Glomerular endothelial cell (primary cell): ENCODE data around the gene GRHL3. TPM values are rescaled to one million over a fixed set of nuclear protein-coding genes. Genes with fewer than 3 reads are reported as not detected.

Source experiments
- DNase-seq: peaks from one replicate; pipeline ENCODE4 v3.0.0-alpha.2; 2011; ENCODE audit warnings: low read depth, low spot score; ENCODE audit errors: extremely low read depth
- total RNA-seq: library from RNA; depleted of rRNA; stranded (reverse); fragments of >200 nt; gene quantifications from 2 replicates; pipeline ENCODE4 v1.2.3, GENCODE V29; 2015

GRHL3 gene
- total RNA-seq, 1 donor from 2014 or later = not detected

DNA sequence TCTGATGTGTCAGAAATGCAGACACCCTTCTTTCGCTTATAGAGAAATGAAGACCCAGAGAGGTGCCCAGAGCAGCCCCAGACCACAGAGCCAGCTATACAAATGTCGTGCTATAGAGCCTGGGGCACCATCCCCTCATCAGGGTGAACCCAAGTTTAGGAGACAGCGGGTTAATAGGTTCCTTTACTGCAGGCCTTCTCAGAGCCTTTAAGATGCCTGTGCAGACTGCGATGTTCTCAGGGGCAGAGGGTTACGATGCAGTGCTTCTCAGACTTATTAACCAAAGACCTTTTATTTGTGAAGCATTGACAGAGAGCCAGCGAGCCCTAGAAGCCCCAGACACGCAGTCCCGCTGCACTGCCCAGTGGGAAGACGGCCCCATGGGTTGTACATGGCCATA is 47.5 kb downstream of the GRHL3 start:
- no peak for DNase-seq

DNA sequence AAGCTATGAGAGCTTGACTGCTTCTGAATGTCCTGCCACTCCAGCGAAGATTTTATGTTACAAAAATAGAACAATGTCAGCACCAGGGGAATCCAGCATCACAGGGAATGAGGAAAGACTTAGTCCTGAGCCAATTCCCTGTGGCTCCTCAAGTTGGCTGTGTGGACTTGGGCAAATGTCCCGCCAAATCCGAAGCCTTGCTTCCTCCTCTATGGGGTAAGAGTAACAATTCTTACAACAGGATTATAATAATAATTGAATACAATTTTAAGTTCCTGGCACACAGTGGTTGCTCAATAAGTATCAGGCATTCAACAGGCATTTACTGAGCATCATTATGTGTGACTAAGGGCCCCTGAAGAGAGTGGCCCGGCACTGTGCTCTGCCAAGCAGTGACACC is 50.0 kb downstream of the GRHL3 start:
- DNase-seq = no peak

DNA sequence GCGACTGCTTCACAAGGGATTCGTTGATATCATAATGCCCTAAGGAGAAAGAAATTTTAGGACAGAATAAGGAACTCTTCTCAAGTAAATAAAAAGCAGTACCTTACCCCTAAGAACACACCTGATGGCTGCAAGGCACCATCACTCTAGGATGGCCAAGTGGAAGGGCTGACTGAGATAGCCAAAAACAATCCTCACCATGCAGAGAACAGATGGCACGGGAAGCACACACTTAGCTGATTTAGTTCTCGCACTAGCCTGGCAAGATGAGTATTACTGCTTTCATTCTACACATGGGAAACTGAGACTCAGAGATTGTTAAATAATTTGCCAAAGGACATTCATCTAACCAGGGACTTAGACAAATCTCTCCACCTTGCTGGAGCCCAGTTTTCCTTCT is 50.6 kb downstream of the GRHL3 start:
- no peak for DNase-seq

DNA sequence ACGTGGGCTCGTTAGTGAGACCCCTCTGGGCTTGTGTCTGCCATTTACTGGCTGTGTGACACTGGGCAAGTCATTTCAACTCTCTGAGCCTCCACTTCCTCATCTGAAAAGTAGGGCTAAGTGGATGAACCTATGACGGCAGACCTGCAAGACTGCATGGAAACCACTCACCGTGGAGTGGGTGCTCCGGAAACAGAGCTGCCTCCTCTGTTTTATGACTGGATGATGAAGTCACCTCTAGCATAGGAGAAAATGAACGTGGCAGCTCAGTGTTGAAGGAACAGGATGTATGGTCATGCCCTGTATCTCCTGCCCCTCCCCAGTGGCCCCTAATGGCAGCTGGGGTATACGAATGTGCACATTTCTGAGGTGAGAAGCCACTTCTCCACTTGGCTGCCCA is 53.9 kb downstream of the GRHL3 start:
- no peak for DNase-seq

DNA sequence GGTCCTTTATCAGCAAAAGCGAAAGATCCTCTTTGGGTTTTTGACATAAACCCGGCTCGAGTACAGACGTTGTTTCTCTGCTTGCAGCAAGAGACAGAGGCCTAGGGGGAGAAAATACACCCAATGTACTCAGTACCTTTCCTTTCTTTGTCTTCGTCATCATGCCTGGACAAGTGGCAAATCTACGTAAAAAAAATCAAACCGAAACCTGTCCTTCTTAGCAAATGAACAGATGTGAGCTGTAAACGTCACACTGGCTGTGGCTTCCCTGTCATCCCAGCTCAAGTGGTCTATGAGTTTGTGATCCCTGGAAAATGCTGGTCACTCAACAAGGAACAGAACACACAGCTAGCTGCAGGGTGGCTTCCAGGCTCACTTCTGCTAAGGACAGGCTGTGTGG is 54.6 kb downstream of the GRHL3 start:
- DNase-seq = no peak

DNA sequence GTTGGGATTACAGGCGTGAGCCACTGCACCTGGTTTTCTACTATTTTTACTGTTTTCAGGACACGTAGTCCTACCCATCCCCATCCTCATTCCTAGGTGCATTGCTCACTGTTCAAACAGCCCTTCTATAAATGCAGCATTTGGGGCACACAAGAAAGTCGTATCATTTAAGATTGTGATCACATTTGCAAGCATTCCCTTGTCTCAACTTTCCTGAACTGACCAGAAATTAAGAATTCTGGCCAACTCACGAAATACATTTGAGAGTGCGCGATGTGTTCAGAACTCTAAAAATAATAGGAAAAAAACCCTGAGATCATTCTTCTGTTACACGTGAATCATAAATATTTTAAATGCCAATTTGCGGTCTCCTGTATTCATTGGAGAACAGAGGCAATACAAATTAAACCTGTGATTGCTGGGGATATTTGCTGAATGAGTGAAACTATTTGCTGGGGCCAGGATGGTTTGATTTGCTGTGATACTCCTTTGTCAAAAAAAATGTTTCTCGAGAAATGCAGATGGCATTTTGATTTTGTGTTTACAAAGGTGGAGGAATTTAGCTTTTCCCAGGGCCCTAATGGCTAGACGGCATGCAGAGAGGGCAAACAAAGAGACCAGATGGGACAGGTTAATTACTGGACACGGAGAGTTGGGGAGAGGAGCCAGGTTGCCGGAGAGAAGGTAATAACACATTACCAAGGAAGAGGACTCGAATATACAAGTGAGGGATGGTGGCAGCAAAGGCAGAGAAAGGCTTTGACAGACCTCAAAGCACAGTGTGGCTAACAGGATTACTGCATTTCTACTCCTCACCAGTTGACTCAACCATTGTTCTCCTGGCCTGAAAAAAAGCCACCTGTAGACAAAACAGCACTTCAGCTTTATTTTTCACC is 56.0 kb downstream of the GRHL3 start:
- DNase-seq = no peak

DNA sequence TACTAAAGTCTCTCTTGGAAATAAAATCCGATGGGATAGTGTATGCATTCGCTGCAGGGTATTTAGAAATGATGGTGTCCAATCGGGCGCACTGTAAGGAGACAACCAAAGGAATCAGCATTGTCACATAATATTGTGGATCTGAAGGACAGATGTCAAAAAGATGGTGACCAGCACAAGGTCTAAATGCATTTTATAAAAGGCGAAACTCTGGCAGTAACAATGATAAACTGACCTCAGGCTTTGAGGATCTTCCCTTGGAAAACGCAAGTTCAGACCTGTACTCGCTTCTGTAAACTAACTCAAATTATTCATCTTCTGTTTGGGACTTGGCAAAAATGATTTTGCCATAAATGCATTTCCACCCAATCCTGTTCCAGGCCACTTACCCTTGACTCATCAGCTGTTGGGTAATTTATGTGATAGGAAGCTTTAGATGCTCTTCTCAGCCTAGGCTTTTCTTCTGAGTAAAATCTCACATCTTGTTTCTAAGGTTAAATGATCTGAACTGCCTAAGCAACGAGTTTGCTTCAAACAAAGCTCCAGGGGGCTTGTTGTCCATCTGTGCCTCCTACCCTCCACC is 60.7 kb downstream of the GRHL3 start:
- no peak for DNase-seq

DNA sequence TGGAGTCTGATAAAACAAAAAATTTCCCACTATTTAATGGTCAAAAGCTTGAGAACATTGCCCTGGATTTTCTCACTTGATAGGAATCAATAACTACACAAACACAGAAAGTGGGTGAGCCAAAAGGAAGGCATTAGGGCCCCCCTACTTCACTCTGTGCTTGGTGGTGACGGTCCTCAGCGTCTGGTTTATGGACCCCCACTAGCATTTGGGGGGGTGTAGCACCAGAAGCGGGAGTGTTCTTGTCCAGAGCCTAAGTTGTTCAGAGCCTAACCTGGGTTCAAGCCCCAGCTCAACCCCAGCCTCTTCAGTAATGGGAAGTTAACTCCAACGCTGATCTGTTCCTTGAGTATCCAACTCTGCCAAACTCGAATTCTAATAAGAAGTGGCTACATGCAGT is 61.4 kb downstream of the GRHL3 start:
- no peak for DNase-seq

DNA sequence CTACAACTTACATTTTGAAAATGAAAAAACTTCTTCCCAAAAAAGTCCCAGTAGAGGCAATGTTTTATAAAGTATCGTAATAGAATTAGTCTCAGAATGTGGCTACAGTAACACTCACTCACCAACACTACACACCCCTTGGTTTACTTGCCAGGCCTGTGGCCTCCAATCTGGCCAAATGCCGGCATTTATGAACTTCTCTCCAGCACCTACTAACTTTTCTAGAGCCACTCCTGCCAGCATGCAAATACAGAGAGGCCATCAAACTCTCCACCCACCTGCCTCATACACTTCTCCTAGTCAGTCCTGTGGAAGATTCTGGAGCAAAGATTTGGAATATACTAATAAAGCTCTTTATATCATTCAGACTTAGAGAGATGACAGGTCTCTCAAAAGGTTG is 62.1 kb downstream of the GRHL3 start:
- DNase-seq = no peak

DNA sequence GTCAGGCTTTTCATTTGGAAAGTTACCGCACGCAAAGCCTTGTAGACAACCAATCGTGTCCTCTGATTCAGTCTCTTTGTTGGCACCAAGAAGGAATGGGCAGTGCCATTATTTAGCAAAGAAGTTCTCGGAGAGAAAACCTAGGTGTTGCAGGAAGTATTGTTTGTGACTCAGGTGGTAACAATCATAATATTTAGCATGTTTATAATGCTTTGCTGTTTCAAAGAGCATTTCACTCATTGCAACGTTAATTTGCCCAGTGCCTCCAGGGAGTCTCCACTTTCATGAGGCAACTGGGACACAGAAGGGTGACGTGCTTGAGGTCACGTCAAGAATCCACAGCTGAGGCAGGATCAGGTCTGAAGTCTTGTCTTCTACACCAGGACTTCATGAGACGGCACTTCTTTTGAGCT is 63.0 kb downstream of the GRHL3 start:
- DNase-seq = no peak

DNA sequence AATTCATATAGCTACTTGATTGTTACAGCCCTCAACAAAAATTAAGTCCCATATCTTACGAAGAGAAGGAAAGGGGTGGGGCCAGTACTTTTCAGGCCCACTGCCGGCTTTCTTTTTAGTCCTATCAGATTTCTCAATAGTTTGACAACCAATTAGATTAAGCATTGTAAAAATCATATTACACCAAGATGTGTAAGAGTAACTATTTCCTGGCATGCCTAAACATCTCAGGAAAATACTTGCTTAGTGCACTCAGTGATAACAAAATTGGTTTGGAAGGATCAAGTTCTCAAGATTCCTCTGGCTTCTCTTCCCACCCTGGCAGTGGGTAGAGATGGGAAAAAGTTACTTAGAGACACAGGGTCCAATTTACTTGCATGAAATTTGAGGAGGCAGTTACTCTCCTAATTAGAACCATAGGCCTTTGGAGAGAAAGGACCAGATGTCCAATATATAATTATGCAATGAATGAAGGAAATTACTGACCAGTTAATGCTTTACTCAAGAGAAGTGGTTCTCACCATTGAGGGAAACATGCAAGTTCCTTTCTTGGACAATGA is 64.3 kb downstream of the GRHL3 start:
- DNase-seq = no peak

DNA sequence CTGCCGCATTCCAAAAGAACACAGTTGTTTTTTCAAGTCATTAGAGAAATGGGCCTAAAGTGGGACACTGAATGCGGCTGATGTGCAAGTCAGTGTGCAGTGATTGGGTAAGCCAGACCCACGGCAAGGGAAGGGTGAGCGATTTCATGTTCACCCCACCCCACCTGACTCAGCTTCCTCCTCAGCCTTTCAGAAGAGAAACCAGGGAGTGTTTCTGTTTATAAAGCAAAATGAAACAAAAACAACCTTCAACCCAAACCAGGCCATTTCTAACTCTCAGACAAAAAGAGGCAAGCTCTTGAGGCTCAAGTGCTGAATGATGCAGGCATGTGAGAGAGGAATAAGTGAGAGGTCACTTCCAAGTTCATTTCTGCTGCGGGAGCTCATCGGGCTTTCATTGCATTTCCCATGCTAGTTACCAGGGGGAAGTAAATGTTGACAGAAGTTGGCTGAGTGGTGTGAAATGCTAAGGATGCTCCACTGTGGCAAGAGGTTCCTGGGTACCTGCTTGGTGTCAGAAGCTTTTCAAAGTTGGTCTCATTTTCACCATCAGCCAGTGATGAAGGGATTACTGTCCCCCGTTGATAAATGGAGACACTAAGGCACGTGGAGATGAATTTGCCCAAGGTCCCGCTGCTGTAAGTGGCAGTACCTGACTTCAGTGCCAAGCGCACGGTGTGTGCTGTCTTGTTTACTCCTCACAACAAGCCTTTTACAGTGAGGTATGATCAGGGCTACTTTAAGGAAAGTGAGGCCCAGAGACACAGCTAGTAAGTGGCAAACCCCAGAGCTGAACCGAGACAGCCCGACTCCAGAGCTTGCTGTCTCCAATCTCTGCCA is 65.3 kb downstream of the GRHL3 start:
- DNase-seq = no peak

DNA sequence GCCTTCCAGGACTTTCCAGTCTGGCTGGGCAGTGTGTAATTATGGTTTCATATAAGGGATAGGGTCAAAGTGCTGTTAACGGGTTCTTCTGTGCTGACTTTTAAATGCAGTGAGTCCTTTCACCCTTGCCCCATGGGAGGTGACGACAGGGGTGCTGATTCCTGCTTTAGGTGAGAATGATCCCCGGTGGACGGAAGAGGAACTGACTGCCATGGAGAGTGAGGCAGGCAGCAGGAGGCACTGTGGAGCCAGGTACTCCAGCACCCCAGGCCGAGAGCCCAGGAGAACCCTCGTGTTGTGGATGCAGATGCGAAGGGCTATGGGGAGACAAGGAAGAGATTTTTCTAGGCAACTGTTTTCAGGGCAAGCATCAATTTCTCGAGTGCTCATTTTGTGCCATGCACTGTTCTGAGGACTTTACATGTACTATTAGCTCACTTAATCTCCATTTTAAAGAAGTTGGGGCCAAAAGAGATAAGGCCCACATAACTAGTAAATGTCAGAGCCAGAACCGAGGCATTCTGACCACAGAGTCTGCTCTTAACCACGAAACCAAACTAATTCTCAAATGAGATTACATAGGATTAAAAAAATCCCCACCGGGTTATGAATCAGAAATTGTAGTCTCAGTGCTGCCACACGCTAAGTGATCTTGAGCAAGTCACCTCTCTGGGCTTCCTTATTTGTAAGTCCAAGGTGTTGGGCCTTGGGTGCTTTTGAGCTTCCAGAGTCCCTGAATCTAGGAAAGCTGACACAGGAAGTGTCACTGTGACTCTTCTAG is 66.2 kb downstream of the GRHL3 start:
- no peak for DNase-seq

DNA sequence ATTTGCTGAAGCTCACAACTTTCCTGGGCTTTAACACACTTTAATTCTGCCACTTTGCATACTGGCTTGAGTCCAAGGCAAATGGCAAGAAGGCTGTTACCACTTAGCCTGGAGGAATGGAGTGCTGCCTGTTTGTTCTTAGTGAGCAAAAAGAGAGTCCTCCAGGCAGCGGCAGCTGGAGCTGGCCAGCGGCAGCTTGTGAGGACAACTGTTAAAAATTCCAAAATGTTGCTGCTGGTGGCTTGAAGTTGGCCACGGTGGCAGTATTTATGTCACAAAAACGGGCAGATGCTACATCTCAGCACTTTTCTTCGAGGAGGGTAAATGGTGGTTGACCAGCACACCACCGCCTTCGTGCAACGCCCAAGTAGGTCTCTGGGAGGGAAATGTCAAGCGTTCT is 67.1 kb downstream of the GRHL3 start:
- DNase-seq = no peak

DNA sequence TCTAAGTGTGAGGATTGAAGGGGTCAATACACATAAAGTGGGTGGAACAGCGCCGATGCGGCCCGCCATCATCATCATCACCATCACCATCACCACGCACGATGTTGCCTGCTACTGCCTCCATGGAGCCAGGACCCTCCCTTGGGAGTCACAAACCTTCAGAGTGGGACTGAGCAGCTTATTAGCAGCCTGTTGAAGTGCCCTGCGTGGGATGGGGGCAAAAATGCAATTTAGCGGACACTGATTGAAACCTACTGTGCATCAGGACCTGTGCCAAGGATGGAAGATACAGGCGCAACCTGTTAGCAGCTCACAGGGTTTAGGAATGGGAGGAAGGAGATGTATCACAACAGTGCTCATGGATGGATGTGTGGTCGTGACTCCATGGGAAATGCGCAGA is 67.8 kb downstream of the GRHL3 start:
- DNase-seq = no peak

DNA sequence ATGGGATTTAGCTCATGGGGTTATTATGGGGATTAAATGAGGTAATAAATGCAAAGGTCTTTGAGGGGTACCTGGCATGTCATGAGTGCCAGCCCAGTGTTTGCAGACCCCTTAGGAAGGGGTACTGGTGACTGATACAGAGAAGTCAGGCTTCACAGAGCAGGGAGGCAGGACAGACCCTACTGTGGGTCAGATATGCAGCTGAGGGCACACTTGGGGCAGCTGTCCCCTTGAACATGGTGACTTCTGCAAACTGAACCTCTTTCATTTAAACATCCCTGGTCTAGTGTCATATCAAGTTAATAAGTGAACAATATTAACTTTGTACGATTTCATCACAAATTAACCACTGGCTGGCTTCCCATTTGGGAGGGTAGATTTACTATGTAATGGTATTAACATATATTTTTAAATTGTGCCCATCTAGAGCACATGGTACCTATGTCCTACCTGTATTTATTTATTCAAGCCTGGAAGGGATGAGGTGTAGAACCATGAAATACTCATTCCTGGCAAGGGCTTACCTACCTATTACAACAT is 68.5 kb downstream of the GRHL3 start:
- no peak for DNase-seq

DNA sequence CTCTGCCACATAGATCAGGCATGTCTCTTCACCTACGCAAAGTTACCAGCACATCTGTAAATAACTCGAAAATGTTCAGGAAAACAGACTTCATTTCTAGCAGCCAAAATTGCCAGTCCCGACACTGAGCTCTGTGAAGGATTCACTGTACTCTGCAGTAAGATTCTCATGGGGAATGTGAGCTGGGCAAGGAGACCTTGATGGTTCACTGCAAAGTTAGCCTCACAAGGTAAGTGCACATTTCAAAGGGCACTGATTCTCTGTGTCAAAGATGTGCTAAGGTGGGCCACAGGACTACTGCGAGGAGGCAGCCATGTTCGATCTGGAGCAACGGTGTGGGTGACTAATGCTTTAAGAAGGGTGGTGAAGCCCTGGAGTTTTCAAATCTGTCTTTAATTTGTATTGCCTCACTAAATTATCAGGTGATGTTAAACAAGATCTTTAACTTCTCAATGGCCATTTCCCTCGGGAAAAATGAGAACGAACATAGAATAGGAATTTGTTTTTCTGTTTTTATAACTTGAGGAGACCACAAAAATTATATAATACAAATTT is 69.3 kb downstream of the GRHL3 start:
- no peak for DNase-seq

DNA sequence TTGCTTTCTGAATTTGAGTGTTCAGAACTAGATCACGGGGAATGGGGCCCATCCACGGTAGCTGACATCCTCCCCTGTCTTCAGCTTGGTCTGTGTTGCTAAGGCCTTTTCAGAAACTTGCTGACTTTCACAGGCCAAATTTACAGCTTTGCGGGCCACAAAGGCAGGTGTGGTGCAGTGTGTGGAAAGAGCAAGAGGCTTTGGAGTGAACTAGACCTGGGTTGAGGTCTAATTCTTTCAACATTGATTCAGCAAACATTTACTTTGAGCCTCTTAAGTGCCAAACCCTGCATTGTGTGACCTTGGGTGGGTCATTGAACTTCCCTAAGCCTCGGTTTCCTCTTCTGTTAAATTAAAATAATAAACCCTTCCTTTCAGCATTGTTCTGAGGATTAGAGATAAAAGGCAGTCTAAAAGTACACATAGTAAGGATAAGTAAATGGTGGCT is 70.1 kb downstream of the GRHL3 start:
- DNase-seq = no peak

DNA sequence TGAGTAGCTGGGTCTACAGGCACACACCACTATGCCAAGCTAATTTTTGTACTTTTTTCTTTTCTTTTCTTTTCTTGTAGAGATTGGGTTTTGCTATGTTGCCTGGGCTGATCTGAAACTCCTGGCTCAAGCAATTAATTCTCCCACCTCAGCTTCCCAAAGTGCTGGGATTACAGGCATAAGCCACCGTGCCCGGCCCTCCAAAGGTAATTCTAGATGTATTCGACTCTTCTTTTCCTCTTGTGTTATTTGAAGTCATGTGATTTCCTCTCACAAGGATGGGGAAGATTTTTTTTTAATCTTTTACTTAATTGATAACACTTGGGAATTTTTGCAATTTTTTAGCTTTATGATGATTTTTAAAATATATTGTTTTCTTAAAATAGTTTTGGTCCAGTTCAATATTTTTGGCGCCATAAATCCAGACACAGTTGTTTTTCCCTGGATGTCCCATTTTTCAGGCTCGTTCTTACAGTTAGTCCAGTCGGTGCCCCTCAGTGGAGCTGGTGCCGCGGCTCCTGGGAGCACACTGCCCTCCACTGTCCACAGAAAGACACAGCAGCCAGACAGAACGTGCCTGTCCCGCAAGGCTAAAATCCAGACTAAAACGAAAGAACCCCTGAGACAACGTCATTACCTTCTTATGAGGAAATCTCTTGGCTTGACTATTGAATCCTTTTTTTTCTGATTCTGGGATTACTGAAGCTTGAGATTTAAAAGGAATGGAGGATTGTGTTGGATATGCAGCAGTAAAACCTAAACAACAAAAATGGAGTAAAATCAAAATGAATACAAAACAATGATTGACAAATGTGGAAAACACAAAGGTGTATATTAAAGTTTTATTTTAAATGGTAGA is 72.0 kb downstream of the GRHL3 start:
- peak; percentile 65 for DNase-seq
